Body of pancreas (tissue), 4 donors: Measurements from ENCODE around the gene VEZT. TPM values are rescaled to one million over a fixed set of nuclear protein-coding genes. Genes with fewer than 3 reads are reported as not detected.

Experiments used
- ATAC-seq: fragments of 150-250 bp; one replicate; pipeline ENCODE4 v1.9.1; 2016
- DNase-seq, 4 donors: peaks; one replicate each; pipeline ENCODE4 v3.0.0-alpha.2; 2019
- H3K27ac ChIP-seq, 4 donors: fragments of 200-600 bp; sonication (generic); 1 replicate in 3 of 4; 2 replicates in 1 of 4; pipeline versions ENCODE4 v1.5.1 to v1.6.1; 2016 to 2019; ENCODE audit warnings: mild to moderate bottlenecking in 1 of 4, mixed read lengths in 1 of 4, moderate library complexity in 1 of 4
- H3K27me3 ChIP-seq, 2 donors: fragments of 200-600 bp; sonication (generic); one replicate each; pipeline ENCODE4 v1.6.0; 2016; ENCODE audit warnings: mild to moderate bottlenecking in 1 of 2
- H3K36me3 ChIP-seq, 2 donors: fragments of 200-600 bp; sonication (generic); replicated peaks in 1 of 2; 2 replicates each; pipeline ENCODE4 v1.5.1; 2016; ENCODE audit warnings: low read depth in 2 of 2; ENCODE audit not compliant: insufficient read depth in 1 of 2
- H3K4me1 ChIP-seq: fragments of 200-600 bp; sonication (generic); one replicate; pipeline ENCODE4 v1.6.0; 2016
- H3K4me3 ChIP-seq, 2 donors: fragments of 200-600 bp; sonication (generic); 1 replicate in 1 of 2; 2 replicates in 1 of 2; pipeline ENCODE4 v1.5.1; 2016 to 2019
- H3K9me3 ChIP-seq, 3 donors: fragments of 200-600 bp; sonication (generic); 1 replicate in 2 of 3; 2 replicates in 1 of 3; pipeline ENCODE4 v1.5.1; 2016
- POLR2A ChIP-seq, 3 donors: fragments of 450-650 bp; IDR thresholded peaks; one replicate each; pipeline ENCODE4 v1.6.1; 2016; ENCODE audit warnings: antibody characterized with exemption in 3 of 3, mild to moderate bottlenecking in 2 of 3
- WGBS, 2 donors: methylation state at CpG; one replicate each; pipeline ENCODE4 v1.1.5; 2017; 5-methylcytosine and 5-hydroxymethylcytosine counted together
- intact Hi-C: fragments of 100-400 bp; cut with DNase I; formaldehyde crosslinking; loops from one replicate; pipeline ENCODE4 v1.15.1; 2023
- total RNA-seq, 2 donors: library from RNA; depleted of rRNA; stranded (reverse); fragments of >200 nt; gene quantifications; one replicate each; pipeline ENCODE4 v1.1.0, GENCODE V29; 2016
- TF ChIP-seq, protein P1 (sequence below), 7 experiments: fragments of 450-650 bp in 4 of 7; fragments of 200-600 bp in 3 of 7; sonication (generic) in 3 of 7; IDR thresholded peaks; one replicate each; pipeline ENCODE4 v1.5.1; 2016 to 2019; ENCODE audit warnings: antibody characterized with exemption in 7 of 7

The VEZT gene
- total RNA-seq, 2 donors from 2014 or later, result 50.8 to 56.4 TPM

DNA sequence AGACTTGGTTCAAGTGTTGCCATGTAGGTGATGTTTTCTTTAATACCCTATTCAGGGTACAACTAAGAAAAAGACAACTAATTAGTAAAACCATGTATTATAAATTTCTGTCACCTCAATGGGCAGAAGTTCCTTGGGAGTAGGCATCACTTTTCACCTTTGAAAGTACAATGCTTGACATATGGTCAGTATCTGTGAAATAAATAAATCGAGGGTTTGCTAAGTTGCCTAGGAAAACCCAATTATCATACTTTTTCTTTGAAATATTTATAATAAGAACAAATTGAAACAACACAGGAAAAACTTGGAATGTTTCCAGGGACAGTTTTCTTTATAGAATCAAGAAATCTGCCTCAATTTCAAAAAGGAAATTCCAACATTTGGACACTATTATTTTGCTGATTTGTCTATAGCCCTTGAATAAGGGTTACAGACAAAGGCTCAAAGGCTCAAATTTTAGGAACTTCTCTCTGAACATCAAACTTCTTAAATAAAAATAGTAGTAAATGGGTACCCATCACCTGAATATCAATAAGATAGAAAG, 14.0 kb upstream of the VEZT start:
- no peak for DNase-seq
- H3K4me3 ChIP-seq, result no peak overlapping the region
- H3K36me3 ChIP-seq, result no peaks in the 10 kb centered on the region
- intact Hi-C loops, result no loop called here
- no peaks in the 10 kb centered on the region for H3K27me3 ChIP-seq
- ATAC-seq, result no peak
- peaks cover 56% of the 10 kb centered on the region for H3K4me1 ChIP-seq
- no peak overlapping the region for H3K27ac ChIP-seq
- WGBS, 2 donors, result 61 to 64% methylated on average over 1 of the region's 1 CpG
- TF ChIP-seq, protein P1, sequence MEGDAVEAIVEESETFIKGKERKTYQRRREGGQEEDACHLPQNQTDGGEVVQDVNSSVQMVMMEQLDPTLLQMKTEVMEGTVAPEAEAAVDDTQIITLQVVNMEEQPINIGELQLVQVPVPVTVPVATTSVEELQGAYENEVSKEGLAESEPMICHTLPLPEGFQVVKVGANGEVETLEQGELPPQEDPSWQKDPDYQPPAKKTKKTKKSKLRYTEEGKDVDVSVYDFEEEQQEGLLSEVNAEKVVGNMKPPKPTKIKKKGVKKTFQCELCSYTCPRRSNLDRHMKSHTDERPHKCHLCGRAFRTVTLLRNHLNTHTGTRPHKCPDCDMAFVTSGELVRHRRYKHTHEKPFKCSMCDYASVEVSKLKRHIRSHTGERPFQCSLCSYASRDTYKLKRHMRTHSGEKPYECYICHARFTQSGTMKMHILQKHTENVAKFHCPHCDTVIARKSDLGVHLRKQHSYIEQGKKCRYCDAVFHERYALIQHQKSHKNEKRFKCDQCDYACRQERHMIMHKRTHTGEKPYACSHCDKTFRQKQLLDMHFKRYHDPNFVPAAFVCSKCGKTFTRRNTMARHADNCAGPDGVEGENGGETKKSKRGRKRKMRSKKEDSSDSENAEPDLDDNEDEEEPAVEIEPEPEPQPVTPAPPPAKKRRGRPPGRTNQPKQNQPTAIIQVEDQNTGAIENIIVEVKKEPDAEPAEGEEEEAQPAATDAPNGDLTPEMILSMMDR (IDR thresholded peaks at IDR 0.05), result no peak
- TF ChIP-seq POLR2A (IDR thresholded peaks at IDR 0.05), result no peak
- H3K9me3 ChIP-seq, result no peaks in the 10 kb centered on the region

- Histone ChIP-seq H3K4me1 (peaks cover 56% of the 10 kb centered on the region), H3K27me3 (no peaks in the 10 kb centered on the region), H3K9me3 (no peaks in the 10 kb centered on the region), H3K27ac (peak overlapping the region in 2 of 4 donors; percentile 8 to 28), H3K36me3 (no peaks in the 10 kb centered on the region), H3K4me3 (no peak overlapping the region)
- WGBS, 2 donors, result 78 to 82% methylated on average over 11 of the region's 11 CpGs
- intact Hi-C loops, result no loop called here
- DNase-seq (peak in 3 of 4 donors; percentile 19 to 32 (median 22)), ATAC-seq (peak; percentile 43)
- TF ChIP-seq POLR2A (IDR thresholded peaks at IDR 0.05), result no peak
- TF ChIP-seq, protein P1 (IDR thresholded peaks at IDR 0.05), result no peak
Observed at GRCh38 chr12:95204141-95204866, 13.3 kb upstream of the VEZT start.

- H3K4me1 ChIP-seq, result peaks cover 48% of the 10 kb centered on the region
- H3K9me3 ChIP-seq, result no peaks in the 10 kb centered on the region
- TF ChIP-seq, protein P1 (IDR thresholded peaks at IDR 0.05), result no peak
- no peak for TF ChIP-seq POLR2A (IDR thresholded peaks at IDR 0.05)
- H3K27ac ChIP-seq, result peak overlapping the region in 1 of 4 donors; percentile 9
- intact Hi-C loops, result no loop called here
- 94 to 100% methylated on average over 2 of the region's 2 CpGs for WGBS, 2 donors
- ATAC-seq, result no peak
- no peak for DNase-seq
- H3K27me3 ChIP-seq, result no peaks in the 10 kb centered on the region
- H3K36me3 ChIP-seq, result no peaks in the 10 kb centered on the region
- H3K4me3 ChIP-seq, result no peak overlapping the region
Observed at GRCh38 chr12:95205016-95205624, 12.5 kb upstream of the VEZT start.

GRCh38 chr12:95205685-95206084, 11.9 kb upstream of the VEZT start:
- TF ChIP-seq, protein P1 (IDR thresholded peaks at IDR 0.05), result no peak
- no peak for TF ChIP-seq POLR2A (IDR thresholded peaks at IDR 0.05)
- Histone ChIP-seq H3K4me1 (peaks cover 43% of the 10 kb centered on the region), H3K36me3 (no peaks in the 10 kb centered on the region), H3K27ac (peak overlapping the region in 1 of 4 donors; percentile 9), H3K9me3 (no peaks in the 10 kb centered on the region), H3K4me3 (no peak overlapping the region), H3K27me3 (no peaks in the 10 kb centered on the region)
- intact Hi-C loops, result no loop called here
- WGBS, 2 donors, result 46 to 57% methylated on average over 4 of the region's 4 CpGs
- DNase-seq, result peak in 2 of 4 donors; percentile 13 to 23
- ATAC-seq, result peak; percentile 65
